T follicular helper cell (primary cell): Measurements from ENCODE around the gene RTP2.

ENCODE experiments used
- DNase-seq: peaks from one replicate; pipeline ENCODE4 v3.0.0-alpha.2; 2020; ENCODE audit warnings: low read depth
- total RNA-seq, 2 experiments: gene quantifications; one replicate each; lab custom pipeline; 2026; lab: John Stamatoyannopoulos, UW

RTP2 gene
- 0 reads per million in 2 experiments for total RNA-seq

GRCh38 chr3:187702507-187703033 lies at the start of gene RTP2:
RTP2 (minus strand) TSS chr3:187702557; CDS start chr3:187702128, 429 bp downstream.
- DNase-seq: no peak

- no peak for DNase-seq
These were observed 48.3 kb upstream of the RTP2 start for GRCh38 chr3:187750513-187751123.

GRCh38 chr3:187750006-187750512 lies 47.7 kb upstream of the RTP2 start:
- DNase-seq: no peak

- DNase-seq: peak; percentile 78
These were observed 45.7 kb upstream of the RTP2 start for GRCh38 chr3:187748050-187748481.

- DNase-seq: no peak
These were observed 45.1 kb upstream of the RTP2 start for GRCh38 chr3:187747506-187747905.

GRCh38 chr3:187746442-187747281 lies 44.3 kb upstream of the RTP2 start:
- no peak for DNase-seq

GRCh38 chr3:187746059-187746441 lies 43.7 kb upstream of the RTP2 start:
- no peak for DNase-seq

GRCh38 chr3:187745201-187746058 lies 43.1 kb upstream of the RTP2 start, which contains the start of gene BCL6:
BCL6 (minus strand) TSS chr3:187745468; CDS start chr3:187733693, 11,775 bp downstream.
- peak; percentile 79 for DNase-seq

- peak; percentile 27 for DNase-seq
These were observed 42.1 kb upstream of the RTP2 start for GRCh38 chr3:187744169-187745151.

GRCh38 chr3:187743195-187744141 lies 41.1 kb upstream of the RTP2 start:
- peak; percentile 22 for DNase-seq

- DNase-seq: no peak
These were observed 40.2 kb upstream of the RTP2 start for GRCh38 chr3:187742351-187743171.

GRCh38 chr3:187741403-187742350 lies 39.3 kb upstream of the RTP2 start:
- peak; percentile 59 for DNase-seq

GRCh38 chr3:187740421-187741399 lies 38.4 kb upstream of the RTP2 start:
- peak; percentile 41 for DNase-seq

- DNase-seq: peak; percentile 62
These were observed 37.4 kb upstream of the RTP2 start for GRCh38 chr3:187739561-187740332.

GRCh38 chr3:187739094-187739560 lies 36.8 kb upstream of the RTP2 start:
- no peak for DNase-seq
